ENCODE measurements around the gene NSL1.
"Not testable (repeated sequence)": the region's sequence is repeated elsewhere in the genome, so short reads cannot be mapped to it uniquely, and the experiment has no call there.

The NSL1 gene

GRCh38 chr1:212783976-212784375 lies 7.6 kb downstream of the NSL1 start:
- DNase-seq (ENCODE audit: low read depth, low spot score) = no peak

GRCh38 chr1:212782422-212783154 lies 9.0 kb downstream of the NSL1 start:
- DNase-seq (ENCODE audit: low read depth, low spot score) = no peak

- no peak for DNase-seq (ENCODE audit: low read depth, low spot score)
Measured at GRCh38 chr1:212781225-212781624, 10.4 kb downstream of the NSL1 start.

- no peak for DNase-seq (ENCODE audit: low read depth, low spot score)
Measured at GRCh38 chr1:212780759-212781158, 10.8 kb downstream of the NSL1 start.

GRCh38 chr1:212779086-212779485 lies 12.5 kb downstream of the NSL1 start:
- DNase-seq (ENCODE audit: low read depth, low spot score) = not testable (repeated sequence)

GRCh38 chr1:212777151-212777550 lies 14.4 kb downstream of the NSL1 start:
- DNase-seq (ENCODE audit: low read depth, low spot score) = no peak

- no peak for DNase-seq (ENCODE audit: low read depth, low spot score)
Measured at GRCh38 chr1:212775241-212775640, 16.3 kb downstream of the NSL1 start.

- DNase-seq (ENCODE audit: low read depth, low spot score) = no peak
Measured at GRCh38 chr1:212774584-212774983, 17.0 kb downstream of the NSL1 start.

GRCh38 chr1:212773011-212773410 lies 18.6 kb downstream of the NSL1 start:
- no peak for DNase-seq (ENCODE audit: low read depth, low spot score)

GRCh38 chr1:212771341-212771740 lies 20.2 kb downstream of the NSL1 start:
- DNase-seq (ENCODE audit: low read depth, low spot score) = no peak

GRCh38 chr1:212769459-212770167 lies 22.0 kb downstream of the NSL1 start:
- no peak for DNase-seq (ENCODE audit: low read depth, low spot score)

- DNase-seq (ENCODE audit: low read depth, low spot score) = not testable (repeated sequence)
Measured at GRCh38 chr1:212766825-212767224, 24.8 kb downstream of the NSL1 start.

- DNase-seq (ENCODE audit: low read depth, low spot score) = not testable (repeated sequence)
Measured at GRCh38 chr1:212764718-212765281, 26.8 kb downstream of the NSL1 start.

- no peak for DNase-seq (ENCODE audit: low read depth, low spot score)
Measured at GRCh38 chr1:212762839-212763238, 28.7 kb downstream of the NSL1 start.

- DNase-seq (ENCODE audit: low read depth, low spot score) = no peak
Measured at GRCh38 chr1:212762234-212762633, 29.3 kb downstream of the NSL1 start.

GRCh38 chr1:212760126-212760823 lies 31.3 kb downstream of the NSL1 start:
- peak; percentile 54 for DNase-seq (ENCODE audit: low read depth, low spot score)

- no peak for DNase-seq (ENCODE audit: low read depth, low spot score)
Measured at GRCh38 chr1:212759683-212760082, 31.9 kb downstream of the NSL1 start.

GRCh38 chr1:212754680-212755079 lies 36.9 kb downstream of the NSL1 start:
- no peak for DNase-seq (ENCODE audit: low read depth, low spot score)

GRCh38 chr1:212754193-212754592 lies 37.4 kb downstream of the NSL1 start:
- DNase-seq (ENCODE audit: low read depth, low spot score) = no peak

- DNase-seq (ENCODE audit: low read depth, low spot score) = no peak
Measured at GRCh38 chr1:212753749-212754148, 37.8 kb downstream of the NSL1 start.

- no peak for DNase-seq (ENCODE audit: low read depth, low spot score)
Measured at GRCh38 chr1:212752934-212753497, 38.6 kb downstream of the NSL1 start.

Data from ELF-1 (cell line).